CD4-positive, alpha-beta T cell (primary cell): ENCODE data around the gene COX7A2L. TPM values are rescaled to one million over a fixed set of nuclear protein-coding genes. Genes with fewer than 3 reads are reported as not detected.

Experiments
- ATAC-seq: fragments of 200-7000 bp; cut with Tn5 transposase; one replicate; pipeline ENCODE4 v1.10.0; 2022; ENCODE audit warnings: mild to moderate bottlenecking; ENCODE audit not compliant: poor library complexity
- CTCF ChIA-PET: fragments of 350-600 bp; sonication (Branson Sonifier 250); formaldehyde crosslinking; loops from one replicate; lab custom pipeline; 2021; ENCODE audit warnings: antibody characterized with exemption, inconsistent platforms; lab: Charles Lee
- POLR2A ChIA-PET: fragments of 350-600 bp; sonication (Branson Sonifier 250); formaldehyde crosslinking; loops from one replicate; lab custom pipeline; 2021; ENCODE audit warnings: antibody characterized with exemption, inconsistent platforms; lab: Charles Lee
- DNase-seq, 14 experiments: peaks; one replicate each; pipeline ENCODE4 v3.0.0-alpha.2; 2013 to 2020; ENCODE audit warnings: mixed read lengths in 2 of 14
- H3K27ac ChIP-seq, 2 donors: one replicate each; pipeline versions ENCODE4 v1.5.1 to v1.7.0; 2013; ENCODE audit warnings: low read length in 2 of 2, low read depth in 1 of 2, mild to moderate bottlenecking in 1 of 2
- H3K27me3 ChIP-seq, 2 experiments: 1 replicate in 1 of 2; 2 replicates in 1 of 2; pipeline versions ENCODE4 v1.6.1 to v1.7.0; 2013; ENCODE audit warnings: low read length in 2 of 2, control low read depth in 1 of 2, mild to moderate bottlenecking in 1 of 2, moderate library complexity in 1 of 2; ENCODE audit not compliant: insufficient read depth in 2 of 2, control insufficient read depth in 1 of 2
- H3K36me3 ChIP-seq: one replicate; pipeline ENCODE4 v1.6.1; 2013; ENCODE audit warnings: low read length, control low read depth; ENCODE audit not compliant: insufficient read depth
- H3K4me1 ChIP-seq: one replicate; pipeline ENCODE4 v1.6.1; 2013; ENCODE audit warnings: low read length, control low read depth; ENCODE audit not compliant: insufficient read depth
- H3K4me3 ChIP-seq: one replicate; pipeline ENCODE4 v1.5.1; 2013; ENCODE audit warnings: mild to moderate bottlenecking, low read length, moderate library complexity
- H3K9me3 ChIP-seq, 2 experiments: 1 replicate in 1 of 2; 2 replicates in 1 of 2; pipeline versions ENCODE4 v1.6.1 to v1.7.0; 2013; ENCODE audit warnings: low read length in 2 of 2, mild to moderate bottlenecking in 2 of 2, control low read depth in 1 of 2, moderate library complexity in 1 of 2; ENCODE audit not compliant: control insufficient read depth in 1 of 2, insufficient read depth in 1 of 2
- H3K27ac Mint-ChIP-seq: one replicate; pipeline ENCODE4 v1.8.0; 2020; ENCODE audit warnings: mixed read lengths
- H3K27me3 Mint-ChIP-seq: one replicate; pipeline ENCODE4 v1.8.0; 2021; ENCODE audit warnings: mixed read lengths
- H3K36me3 Mint-ChIP-seq: one replicate; pipeline ENCODE4 v1.8.0; 2021; ENCODE audit warnings: low read depth, mixed read lengths
- H3K4me1 Mint-ChIP-seq: one replicate; pipeline ENCODE4 v1.8.0; 2021; ENCODE audit warnings: low read depth, mixed read lengths
- H3K4me3 Mint-ChIP-seq: one replicate; pipeline ENCODE4 v1.8.0; 2020; ENCODE audit warnings: mild to moderate bottlenecking, mixed read lengths
- H3K9me3 Mint-ChIP-seq: one replicate; pipeline ENCODE4 v1.8.0; 2020; ENCODE audit warnings: mixed read lengths
- intact Hi-C, 2 experiments: fragments of 100-400 bp; cut with DNase I in 1 of 2; cut with micrococcal nuclease in 1 of 2; formaldehyde crosslinking; loops; one replicate each; pipeline versions ENCODE4 v1.15.1 to v1.9.0; 2023 to 2025; cut with DNase I, micrococcal nuclease
- total RNA-seq, 174 experiments: library from RNA in 2 of 174; stranded (reverse) in 2 of 174; gene quantifications; one replicate each; pipeline ENCODE4 v1.2.3 and lab custom pipeline; 2021 to 2026
- TF ChIP-seq, protein P1 (sequence below): fragments of 200-600 bp; IDR thresholded peaks from one replicate; pipeline ENCODE4 v1.8.0; 2022; ENCODE audit warnings: antibody characterized with exemption, mild to moderate bottlenecking

COX7A2L gene
- total RNA-seq, 2 experiments from 2014 or later, result 51.3 to 57.3 TPM

DNA sequence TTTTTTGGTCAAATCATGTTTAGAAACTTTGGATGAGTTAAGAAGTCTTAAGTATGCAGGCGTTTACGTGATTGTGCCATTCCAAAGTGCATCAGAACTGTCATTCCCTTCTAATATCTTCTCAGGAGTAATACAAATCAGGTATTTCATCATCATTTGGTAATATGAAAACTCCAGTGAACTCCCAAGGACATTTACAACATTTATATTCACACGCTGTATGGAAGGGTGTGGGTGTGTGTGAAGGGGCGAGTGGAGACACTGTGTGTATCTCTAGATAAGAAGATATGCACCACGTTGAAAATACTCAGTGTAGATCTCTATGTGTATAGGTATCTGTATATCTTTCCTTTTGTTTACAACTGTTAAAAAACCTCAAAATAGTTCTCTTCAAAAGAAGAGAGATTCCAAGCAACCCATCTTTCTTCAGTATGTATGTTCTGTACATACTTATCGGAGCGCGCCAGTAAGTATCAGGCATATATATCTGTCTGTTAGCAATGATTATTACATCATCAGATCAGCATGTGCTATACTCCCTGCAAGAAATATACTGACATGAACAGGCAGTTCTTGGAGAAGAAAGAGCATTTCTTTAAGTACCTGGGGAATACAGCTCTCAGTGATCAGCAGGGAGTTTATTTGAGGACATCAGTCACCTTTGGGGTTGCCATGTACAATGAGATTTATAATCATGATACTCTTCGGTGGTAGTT is 29.3 kb downstream of the COX7A2L start:
- ChIA-PET CTCF (no interaction called here), POLR2A (interaction anchor here (1.0 kb wide), 1 partner anchor 10 kb away, joined by 3 read pairs; no protein-coding TSS in a partner anchor)
- TF ChIP-seq, protein P1, sequence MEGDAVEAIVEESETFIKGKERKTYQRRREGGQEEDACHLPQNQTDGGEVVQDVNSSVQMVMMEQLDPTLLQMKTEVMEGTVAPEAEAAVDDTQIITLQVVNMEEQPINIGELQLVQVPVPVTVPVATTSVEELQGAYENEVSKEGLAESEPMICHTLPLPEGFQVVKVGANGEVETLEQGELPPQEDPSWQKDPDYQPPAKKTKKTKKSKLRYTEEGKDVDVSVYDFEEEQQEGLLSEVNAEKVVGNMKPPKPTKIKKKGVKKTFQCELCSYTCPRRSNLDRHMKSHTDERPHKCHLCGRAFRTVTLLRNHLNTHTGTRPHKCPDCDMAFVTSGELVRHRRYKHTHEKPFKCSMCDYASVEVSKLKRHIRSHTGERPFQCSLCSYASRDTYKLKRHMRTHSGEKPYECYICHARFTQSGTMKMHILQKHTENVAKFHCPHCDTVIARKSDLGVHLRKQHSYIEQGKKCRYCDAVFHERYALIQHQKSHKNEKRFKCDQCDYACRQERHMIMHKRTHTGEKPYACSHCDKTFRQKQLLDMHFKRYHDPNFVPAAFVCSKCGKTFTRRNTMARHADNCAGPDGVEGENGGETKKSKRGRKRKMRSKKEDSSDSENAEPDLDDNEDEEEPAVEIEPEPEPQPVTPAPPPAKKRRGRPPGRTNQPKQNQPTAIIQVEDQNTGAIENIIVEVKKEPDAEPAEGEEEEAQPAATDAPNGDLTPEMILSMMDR, result no peak
- DNase-seq, result no peak
- H3K9me3 Mint-ChIP-seq, result no peaks in the 10 kb centered on the region
- no peak overlapping the region for H3K27ac ChIP-seq
- ATAC-seq, result no peak
- intact Hi-C loops, result no loop called here
- no peaks in the 10 kb centered on the region for H3K4me1 ChIP-seq
- H3K36me3 Mint-ChIP-seq, result peaks cover 95% of the 10 kb centered on the region
- peak overlapping the region; percentile 33 for H3K27ac Mint-ChIP-seq
- peaks cover 4% of the 10 kb centered on the region for H3K4me1 Mint-ChIP-seq
- H3K4me3 ChIP-seq, result no peak overlapping the region
- no peaks in the 10 kb centered on the region for H3K27me3 Mint-ChIP-seq
- H3K9me3 ChIP-seq, result no peaks in the 10 kb centered on the region
- peaks cover 83% of the 10 kb centered on the region for H3K36me3 ChIP-seq
- no peak overlapping the region for H3K4me3 Mint-ChIP-seq
- no peaks in the 10 kb centered on the region for H3K27me3 ChIP-seq

GRCh38 chr2:42329736-42330135 is 31.3 kb downstream of the COX7A2L start:
- Histone ChIP-seq H3K4me1 (no peaks in the 10 kb centered on the region), H3K36me3 (peaks cover 96% of the 10 kb centered on the region), H3K4me3 (no peak overlapping the region), H3K27ac (no peak overlapping the region), H3K9me3 (no peaks in the 10 kb centered on the region), H3K27me3 (no peaks in the 10 kb centered on the region)
- DNase-seq (no peak), ATAC-seq (no peak)
- no peaks in the 10 kb centered on the region for H3K9me3 Mint-ChIP-seq
- TF ChIP-seq, protein P1, result no peak
- H3K4me1 Mint-ChIP-seq, result peaks cover 4% of the 10 kb centered on the region
- H3K36me3 Mint-ChIP-seq, result peaks cover 96% of the 10 kb centered on the region
- H3K27me3 Mint-ChIP-seq, result no peaks in the 10 kb centered on the region
- intact Hi-C loops, result loop anchor here in 1 of 2 experiments (5.0 kb wide), 2 partner anchors 232 to 457 kb away; no protein-coding TSS in a partner anchor
- H3K27ac Mint-ChIP-seq, result no peak overlapping the region
- POLR2A ChIA-PET, result no interaction called here
- no peak overlapping the region for H3K4me3 Mint-ChIP-seq
- CTCF ChIA-PET, result no interaction called here

DNA sequence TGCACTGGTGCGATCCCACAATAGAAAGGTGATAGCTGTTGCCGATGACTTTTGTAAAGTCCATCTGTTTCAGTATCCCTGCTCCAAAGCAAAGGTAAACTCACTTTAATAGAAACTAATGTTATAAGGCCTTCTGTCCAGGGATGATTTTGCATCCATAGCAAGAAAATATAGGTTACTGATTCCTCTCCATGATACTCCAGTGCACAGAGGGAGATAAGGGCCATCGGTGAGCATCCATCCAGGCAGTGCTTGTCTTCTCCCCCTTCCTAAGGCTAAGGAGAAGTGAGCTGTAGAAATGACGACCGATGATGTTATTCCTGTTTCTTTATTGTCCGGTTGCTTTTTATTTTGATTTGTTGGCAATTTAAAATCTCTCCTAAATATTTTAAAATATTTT is 32.1 kb downstream of the COX7A2L start:
- Histone ChIP-seq H3K4me1 (no peaks in the 10 kb centered on the region), H3K4me3 (no peak overlapping the region), H3K27ac (no peak overlapping the region), H3K36me3 (peaks cover 95% of the 10 kb centered on the region), H3K27me3 (no peaks in the 10 kb centered on the region), H3K9me3 (no peaks in the 10 kb centered on the region)
- intact Hi-C loops, result loop anchor here (1.0 to 5.0 kb wide), 4 partner anchors 232 to 460 kb away; no protein-coding TSS in a partner anchor
- Mint-ChIP-seq H3K27ac (peak overlapping the region; percentile 54), H3K36me3 (peaks cover 93% of the 10 kb centered on the region), H3K4me3 (no peak overlapping the region), H3K4me1 (peaks cover 4% of the 10 kb centered on the region), H3K9me3 (no peaks in the 10 kb centered on the region), H3K27me3 (no peaks in the 10 kb centered on the region)
- ChIA-PET CTCF (interaction anchor here (1.2 to 1.4 kb wide), 3 partner anchors 9 to 488 kb away, joined by 3 read pairs; no protein-coding TSS in a partner anchor), POLR2A (no interaction called here)
- ATAC-seq (no peak), DNase-seq (no peak)
- TF ChIP-seq, protein P1, result no peak
